Stimulated activated CD4-positive, alpha-beta T cell treated with anti-CD3 and anti-CD28 coated beads, TNF-alpha, amount 100 ng/mL, for 4 hours (primary cell): ENCODE measurements around the gene PRDM1.

ENCODE experiments used
- DNase-seq, 3 experiments: peaks; one replicate each; pipeline ENCODE4 v3.0.0-alpha.2; 2020; ENCODE audit warnings: low read depth in 3 of 3

PRDM1 gene

DNA sequence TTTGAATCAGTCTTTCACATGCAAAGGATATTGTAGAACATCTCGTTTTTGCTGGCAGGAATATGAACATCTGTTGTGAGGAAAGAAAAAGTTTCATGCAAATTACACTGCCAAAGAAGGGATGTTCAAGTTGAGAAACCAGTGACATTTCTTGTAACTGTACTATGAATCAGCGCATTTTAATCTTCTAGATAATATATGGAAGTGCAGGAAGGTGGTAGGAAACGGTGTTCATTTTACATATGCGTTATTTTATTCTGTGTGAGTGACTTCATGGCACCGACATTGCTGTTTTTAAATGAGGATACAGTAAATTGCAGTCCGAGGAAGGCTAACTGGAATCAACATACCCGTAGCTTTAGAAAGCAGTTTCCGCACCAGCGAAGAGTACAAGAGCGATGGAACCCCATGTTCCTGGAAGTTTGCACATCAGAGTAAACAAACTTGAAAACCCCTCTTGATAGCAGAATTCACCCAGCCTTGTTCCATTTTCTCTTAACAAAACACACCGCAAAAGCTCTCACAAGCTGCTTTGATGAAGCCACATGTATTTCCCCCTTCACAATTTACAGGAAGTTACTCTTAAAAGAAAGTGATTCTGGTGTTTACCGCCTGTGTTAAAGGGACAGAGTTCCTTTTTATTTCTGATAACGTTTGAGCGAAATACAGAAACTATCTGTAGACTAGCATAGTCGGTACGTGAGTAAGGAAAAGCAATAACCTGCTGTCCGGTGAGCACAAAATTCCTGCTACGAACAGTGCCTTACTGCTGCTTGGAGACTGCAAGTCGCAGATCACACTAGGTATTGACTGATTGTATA, 11.5 kb downstream of the PRDM1 start:
- DNase-seq, result peak in 1 of 3 experiments; percentile 38

DNA sequence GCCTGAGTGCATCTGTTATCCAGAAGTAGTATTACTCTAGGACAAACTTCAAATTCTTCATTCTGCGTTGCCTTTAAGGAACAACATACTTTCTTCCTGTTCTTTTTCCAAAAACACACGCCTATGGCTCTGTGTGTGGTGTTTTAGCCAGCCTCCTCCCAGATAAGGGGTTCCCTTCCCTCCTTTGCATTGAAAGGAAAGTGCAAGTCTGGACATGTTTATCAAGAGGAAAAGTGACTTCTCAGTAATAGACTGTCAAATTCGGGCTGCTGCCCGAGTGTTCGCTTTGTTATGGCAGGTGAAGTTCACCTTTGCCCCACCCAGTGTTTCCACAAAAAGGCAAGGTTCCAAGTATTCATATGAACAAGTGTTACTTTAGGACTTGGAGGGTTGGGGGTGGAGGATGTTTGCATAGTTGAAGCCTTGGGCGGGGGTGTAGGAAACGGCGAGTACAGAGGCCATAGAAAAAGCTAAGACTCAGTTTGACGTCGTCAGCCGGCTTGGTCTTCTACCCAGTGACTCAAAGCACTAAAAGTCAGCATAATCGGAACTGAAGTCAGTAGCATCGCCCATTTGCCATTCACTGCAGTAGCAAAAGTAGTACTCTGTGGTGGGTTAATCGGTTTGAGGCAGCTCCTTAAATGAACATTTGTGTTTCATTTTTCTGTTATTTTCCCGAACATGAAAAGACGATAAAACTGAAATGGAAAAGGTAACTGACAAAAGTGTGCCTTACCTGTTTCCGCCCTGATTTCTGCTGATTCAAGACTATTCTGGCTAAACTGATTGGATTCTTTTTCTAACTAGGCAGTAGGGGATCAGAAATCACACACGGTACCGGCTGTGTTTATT, 12.5 kb downstream of the PRDM1 start:
- peak; percentile 44 to 70 (median 61) for DNase-seq

DNA sequence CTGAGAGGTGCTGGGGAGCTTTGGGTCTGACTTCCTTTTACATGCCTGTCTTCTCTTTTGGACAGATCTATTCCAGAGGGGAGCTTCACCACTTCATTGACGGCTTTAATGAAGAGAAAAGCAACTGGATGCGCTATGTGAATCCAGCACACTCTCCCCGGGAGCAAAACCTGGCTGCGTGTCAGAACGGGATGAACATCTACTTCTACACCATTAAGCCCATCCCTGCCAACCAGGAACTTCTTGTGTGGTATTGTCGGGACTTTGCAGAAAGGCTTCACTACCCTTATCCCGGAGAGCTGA, 13.1 kb downstream of the PRDM1 start:
- DNase-seq, result no peak

DNA sequence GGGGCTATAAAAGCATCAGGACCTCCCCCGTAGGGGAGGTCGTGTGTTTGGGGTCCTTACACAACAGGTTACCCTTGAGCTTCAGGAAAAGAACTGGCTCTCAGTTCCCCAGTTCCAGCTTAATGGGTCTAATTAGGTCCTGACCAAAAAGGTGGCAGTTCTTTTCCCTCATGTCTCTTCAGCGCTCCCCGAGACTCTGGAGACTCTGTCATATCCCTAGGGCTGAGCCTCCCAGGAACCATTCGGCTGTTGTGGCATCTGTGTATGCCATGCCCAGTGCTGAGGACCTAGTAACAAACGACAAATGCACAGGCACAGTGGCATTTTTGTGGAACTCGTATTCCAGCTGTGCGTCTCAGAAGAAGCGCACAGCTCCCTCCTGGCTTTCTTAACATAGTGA, 14.6 kb downstream of the PRDM1 start:
- no peak for DNase-seq

DNA sequence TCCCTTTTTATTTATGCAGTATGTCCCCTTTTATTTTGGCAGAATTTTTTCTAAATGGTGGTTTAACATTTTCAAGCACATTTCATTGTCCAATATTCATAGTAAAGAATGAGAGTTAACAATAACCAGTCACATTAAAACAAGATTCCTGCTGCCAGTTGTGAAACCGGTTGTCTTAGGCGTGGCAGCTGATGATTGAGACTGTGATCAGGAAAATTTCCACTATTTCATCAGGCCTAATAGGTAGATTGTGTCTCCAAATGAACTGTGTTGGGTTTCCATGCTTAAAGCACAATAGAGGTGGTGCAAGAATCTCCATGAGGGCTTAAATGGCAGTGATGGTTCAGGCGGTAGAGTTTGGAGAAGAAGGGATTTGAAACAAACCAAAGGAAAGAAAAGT, 15.3 kb downstream of the PRDM1 start:
- no peak for DNase-seq

DNA sequence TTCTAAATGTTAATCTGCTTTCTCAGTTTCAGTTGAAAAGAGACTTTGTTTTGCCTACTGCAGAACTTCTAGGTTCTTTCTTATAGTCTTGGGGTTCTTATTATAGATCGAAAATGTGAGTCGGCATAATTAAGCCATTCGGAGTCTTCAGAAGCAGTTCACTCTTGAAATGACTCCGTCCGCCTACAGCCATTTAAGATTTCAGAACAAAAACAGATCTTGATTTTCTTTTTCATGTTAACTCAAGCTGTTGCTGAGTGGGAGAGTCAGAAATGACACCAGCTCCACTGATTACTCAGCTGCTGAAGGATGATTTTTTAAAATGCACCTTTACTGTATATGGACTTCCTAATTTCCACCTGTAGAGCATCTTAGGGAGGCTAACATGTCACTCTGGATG, 15.9 kb downstream of the PRDM1 start:
- no peak for DNase-seq

DNA sequence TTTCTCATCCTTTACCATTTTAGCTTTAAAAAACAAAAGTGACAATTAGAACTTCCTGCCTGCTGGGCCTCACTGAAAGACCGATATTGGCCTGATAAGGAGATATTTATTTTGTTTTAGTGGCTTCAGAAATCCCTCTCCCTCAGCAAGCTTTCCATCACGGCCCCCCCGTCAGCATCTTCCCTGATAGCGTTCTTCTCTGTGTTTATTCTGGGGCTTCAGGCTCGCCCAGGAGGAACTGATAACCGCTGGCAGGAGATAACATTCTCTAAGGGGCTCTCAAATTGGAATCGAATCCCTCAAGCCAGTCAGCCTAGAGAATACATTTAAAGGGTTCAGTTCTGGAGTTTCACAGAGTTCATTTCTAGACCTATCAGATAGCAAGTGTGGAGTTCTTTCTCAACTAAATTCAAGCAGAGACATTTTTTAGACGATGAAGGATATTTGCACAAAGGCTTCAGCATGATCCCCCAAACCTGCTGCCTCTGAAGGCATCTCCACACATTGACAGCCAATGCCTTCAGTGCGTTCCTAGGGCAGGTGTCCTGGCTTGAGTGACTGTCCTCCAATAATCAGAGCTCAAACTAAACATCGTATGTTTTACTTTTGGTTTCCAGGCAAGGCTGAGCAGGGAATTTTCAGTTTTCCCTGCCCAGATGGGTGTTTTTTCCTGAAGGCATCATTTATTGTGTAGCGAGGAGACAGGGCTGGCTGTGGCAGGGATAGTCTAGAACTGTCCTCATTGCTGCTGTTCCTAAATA, 17.0 kb downstream of the PRDM1 start:
- DNase-seq, result no peak

DNA sequence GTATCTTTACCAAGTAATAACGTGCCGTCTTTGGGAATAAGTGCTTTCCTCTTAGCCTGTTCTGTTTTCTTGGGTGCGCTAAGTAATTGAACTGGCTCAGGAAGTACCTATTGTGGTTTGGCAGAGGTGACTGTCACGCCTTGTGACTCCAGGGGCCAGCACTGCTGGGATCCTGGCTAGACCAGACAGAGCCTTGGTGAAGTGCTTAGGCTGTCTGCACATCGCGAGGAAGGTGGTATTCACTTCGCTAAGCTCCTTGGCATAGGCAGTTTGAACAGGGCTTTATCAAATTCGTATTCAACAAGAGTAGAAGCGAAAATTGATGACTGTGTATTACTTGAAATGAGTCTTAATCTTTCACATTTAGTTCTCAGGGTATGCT, 17.6 kb downstream of the PRDM1 start:
- DNase-seq, result no peak

DNA sequence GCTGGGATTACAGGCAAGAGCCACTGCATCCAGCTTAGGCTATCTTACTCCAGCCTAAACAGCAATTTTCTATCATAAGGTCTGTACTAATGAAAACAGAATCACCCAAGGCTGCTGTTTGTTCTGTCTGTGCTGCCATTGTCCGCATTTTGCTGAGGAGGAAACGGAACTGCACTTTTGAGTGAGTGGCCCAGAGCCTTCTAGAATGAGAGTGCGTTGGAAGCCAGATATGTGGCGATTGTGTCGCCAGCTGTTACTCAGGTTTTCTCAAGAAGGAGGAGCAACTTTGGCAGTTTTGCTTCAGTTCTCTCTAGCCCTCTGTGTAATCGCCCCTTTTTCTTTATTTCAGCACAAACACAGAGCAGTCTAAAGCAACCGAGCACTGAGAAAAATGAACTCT, 18.3 kb downstream of the PRDM1 start:
- no peak for DNase-seq

DNA sequence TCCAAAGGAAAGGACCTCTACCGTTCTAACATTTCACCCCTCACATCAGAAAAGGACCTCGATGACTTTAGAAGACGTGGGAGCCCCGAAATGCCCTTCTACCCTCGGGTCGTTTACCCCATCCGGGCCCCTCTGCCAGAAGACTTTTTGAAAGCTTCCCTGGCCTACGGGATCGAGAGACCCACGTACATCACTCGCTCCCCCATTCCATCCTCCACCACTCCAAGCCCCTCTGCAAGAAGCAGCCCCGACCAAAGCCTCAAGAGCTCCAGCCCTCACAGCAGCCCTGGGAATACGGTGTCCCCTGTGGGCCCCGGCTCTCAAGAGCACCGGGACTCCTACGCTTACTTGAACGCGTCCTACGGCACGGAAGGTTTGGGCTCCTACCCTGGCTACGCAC, 18.8 kb downstream of the PRDM1 start:
- no peak for DNase-seq

DNA sequence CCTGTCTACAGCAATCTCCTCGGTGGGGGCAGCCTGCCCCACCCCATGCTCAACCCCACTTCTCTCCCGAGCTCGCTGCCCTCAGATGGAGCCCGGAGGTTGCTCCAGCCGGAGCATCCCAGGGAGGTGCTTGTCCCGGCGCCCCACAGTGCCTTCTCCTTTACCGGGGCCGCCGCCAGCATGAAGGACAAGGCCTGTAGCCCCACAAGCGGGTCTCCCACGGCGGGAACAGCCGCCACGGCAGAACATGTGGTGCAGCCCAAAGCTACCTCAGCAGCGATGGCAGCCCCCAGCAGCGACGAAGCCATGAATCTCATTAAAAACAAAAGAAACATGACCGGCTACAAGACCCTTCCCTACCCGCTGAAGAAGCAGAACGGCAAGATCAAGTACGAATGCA, 19.4 kb downstream of the PRDM1 start:
- no peak for DNase-seq

DNA sequence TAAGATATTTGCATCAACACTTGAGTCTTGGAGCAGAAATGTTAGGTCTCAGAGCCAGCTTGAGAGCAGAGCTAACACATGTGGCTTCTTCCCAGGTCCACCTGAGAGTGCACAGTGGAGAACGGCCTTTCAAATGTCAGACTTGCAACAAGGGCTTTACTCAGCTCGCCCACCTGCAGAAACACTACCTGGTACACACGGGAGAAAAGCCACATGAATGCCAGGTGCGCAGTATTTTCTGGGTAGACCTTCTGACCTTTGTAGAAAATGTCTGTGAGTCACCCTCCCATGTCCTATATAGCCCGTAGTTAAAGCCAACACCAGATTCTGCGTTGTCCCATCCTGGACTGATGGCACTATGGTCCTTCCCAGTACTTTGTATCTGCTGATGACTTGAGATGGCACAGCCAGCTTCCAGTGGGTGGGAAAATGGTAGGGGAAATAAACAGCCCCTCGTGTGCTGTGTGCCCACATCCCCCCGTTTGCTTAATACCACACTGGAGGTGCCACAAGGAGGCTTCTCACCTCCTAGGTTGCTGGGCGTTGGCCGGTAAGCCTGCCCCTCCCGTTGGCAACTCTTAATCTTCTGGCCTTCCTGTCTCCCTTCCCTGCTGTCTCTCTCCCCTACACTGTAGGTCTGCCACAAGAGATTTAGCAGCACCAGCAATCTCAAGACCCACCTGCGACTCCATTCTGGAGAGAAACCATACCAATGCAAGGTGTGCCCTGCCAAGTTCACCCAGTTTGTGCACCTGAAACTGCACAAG, 20.3 kb downstream of the PRDM1 start:
- no peak for DNase-seq

DNA sequence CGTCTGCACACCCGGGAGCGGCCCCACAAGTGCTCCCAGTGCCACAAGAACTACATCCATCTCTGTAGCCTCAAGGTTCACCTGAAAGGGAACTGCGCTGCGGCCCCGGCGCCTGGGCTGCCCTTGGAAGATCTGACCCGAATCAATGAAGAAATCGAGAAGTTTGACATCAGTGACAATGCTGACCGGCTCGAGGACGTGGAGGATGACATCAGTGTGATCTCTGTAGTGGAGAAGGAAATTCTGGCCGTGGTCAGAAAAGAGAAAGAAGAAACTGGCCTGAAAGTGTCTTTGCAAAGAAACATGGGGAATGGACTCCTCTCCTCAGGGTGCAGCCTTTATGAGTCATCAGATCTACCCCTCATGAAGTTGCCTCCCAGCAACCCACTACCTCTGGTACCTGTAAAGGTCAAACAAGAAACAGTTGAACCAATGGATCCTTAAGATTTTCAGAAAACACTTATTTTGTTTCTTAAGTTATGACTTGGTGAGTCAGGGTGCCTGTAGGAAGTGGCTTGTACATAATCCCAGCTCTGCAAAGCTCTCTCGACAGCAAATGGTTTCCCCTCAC, 21.0 kb downstream of the PRDM1 start:
- no peak for DNase-seq

DNA sequence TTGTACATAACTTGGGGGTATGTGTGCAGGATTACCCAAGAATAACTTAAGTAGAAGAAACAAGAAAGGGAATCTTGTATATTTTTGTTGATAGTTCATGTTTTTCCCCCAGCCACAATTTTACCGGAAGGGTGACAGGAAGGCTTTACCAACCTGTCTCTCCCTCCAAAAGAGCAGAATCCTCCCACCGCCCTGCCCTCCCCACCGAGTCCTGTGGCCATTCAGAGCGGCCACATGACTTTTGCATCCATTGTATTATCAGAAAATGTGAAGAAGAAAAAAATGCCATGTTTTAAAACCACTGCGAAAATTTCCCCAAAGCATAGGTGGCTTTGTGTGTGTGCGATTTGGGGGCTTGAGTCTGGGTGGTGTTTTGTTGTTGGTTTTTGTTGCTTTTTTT, 22.0 kb downstream of the PRDM1 start:
- no peak for DNase-seq

DNA sequence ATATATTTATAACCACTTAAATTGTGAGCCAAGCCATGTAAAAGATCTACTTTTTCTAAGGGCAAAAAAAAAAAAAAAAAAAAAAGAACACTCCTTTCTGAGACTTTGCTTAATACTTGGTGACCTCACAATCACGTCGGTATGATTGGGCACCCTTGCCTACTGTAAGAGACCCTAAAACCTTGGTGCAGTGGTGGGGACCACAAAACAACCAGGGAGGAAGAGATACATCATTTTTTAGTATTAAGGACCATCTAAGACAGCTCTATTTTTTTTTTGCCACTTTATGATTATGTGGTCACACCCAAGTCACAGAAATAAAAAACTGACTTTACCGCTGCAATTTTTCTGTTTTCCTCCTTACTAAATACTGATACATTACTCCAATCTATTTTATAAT, 22.9 kb downstream of the PRDM1 start:
- no peak for DNase-seq

DNA sequence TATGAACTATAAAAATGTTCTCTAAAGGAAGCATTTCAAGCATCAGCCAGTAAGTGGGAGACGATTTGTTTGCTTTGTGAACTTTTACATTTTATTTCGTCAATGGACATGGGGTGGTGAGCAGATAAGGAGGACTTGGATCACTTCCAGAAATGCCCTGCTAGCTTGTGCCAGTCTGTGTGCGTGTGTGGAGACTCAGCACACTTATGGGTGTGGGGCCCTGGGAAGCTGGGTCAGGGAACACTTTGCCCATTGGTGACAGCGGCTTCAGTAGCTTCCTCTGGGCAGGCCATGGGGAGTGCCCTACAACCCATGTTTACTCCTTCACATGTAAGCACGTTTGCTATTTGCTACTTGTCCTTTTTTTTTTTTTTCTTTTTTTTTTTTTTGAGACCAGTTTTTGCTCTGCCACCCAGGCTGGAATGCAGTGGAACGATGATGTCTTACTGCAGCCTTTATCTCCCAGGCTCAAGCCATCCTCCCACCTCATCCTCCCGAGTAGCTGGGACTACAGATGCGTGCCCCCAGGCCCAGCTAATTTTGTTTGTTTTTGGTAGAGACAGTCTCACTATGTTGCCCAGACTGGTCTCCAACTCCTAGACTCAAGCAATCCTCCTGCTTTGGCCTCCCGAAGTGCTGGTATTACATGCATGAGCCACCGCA, 24.2 kb downstream of the PRDM1 start:
- DNase-seq, result no peak

DNA sequence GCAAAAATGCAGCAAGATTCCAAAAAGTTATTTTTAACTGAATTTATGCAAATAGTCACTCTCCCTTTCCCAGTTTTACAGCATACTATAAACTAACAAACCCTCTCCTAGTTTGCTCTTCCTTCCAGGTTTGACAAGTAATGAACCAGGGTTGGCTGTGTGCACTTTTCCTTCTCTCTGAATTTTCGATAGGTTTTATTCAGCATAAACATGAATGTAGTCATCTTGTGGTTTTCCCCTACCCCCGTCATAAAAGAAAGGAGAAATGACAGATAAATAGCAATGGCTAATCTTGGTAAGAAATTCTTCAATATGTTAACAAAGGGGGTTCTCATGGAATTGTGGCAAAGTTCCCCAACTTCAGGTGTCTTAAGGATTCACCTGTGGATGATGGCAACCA, 26.3 kb downstream of the PRDM1 start:
- DNase-seq, result no peak

DNA sequence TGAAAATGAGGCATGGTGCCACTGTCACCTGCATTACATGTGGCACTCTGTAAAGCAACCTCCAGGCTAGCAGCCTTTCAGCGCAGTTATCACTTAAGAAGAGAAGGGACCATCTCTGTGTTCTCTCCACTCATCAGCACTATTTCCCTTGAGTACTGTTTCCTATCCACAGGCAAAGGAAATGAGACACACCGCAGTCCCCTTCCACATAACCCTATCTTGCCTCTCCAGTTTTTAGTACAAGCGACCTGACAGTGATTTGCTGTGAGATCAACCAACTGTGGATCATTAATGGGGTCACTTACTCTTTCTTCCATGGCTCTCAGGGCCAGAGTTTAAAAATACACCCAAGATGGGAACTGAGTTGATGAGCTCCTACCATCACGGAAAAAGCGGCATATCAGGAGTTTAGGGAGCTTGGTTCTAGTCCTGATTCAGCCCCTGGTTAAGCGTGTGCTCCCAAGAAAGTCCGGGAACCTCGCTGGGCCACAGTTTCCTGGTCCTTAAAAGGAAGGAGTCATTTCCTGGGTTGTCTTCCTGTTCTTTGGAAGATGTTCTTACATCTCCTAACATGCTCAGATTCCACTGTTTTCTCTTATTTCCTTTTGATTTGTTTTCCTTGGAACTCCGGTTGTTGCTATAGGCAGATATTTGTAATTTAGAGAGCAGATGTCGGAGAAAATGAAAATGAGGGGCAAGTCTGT, 27.3 kb downstream of the PRDM1 start:
- DNase-seq, result no peak

DNA sequence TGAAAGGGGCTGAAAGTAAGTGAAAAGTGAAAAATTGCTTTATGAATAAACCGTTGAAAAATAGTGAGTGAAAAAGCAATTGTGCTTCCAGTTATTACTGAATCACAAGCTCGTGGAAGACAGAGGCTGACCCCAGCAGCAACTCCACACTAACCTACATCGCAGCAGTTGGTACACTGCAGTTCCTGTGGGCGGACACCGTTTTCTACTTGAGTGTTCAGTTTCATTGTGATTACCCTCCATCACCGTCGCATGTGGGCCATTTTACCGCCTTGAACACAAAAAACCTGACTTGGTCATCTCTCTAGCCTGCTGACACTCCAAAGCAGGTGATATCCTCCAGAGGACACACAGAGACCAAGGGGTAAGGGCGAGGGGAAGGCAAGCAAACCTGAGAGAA, 28.4 kb downstream of the PRDM1 start:
- no peak for DNase-seq

DNA sequence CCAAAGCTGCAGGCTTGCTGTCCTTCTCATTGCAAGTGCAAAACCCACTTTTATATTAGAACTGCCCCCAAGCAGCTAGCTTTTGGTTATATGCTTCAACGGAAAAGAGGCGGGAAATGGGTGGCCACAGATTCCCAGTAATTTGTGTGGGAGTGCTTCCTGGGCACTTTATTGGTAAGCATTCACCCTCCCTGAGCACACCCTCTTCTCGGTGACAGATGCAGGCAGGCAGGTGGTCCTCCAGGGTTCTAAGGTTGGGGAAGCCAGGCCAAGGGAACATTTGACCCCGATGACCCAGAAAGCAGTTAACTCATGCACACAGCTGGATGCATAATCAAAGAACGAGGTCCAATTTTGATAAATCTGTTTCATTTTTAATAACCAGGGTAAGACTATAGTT, 29.1 kb downstream of the PRDM1 start:
- no peak for DNase-seq
